Vagina (tissue), 2 donors: ENCODE measurements around the gene TBC1D30. TPM values are rescaled to one million over a fixed set of nuclear protein-coding genes. Genes with fewer than 3 reads are reported as not detected.
"Not testable (repeated sequence)": the region's sequence is repeated elsewhere in the genome, so short reads cannot be mapped to it uniquely, and the experiment has no call there.

Experiments
- DNase-seq, 2 donors: peaks; one replicate each; pipeline ENCODE4 v3.0.0-alpha.2; 2017; ENCODE audit errors: extremely low spot score in 2 of 2
- H3K27ac ChIP-seq: fragments of 200-600 bp; sonication (generic); one replicate; pipeline ENCODE4 v1.5.1; 2019
- H3K27me3 ChIP-seq: fragments of 200-600 bp; sonication (generic); one replicate; pipeline ENCODE4 v1.5.1; 2019
- H3K36me3 ChIP-seq, 2 donors: fragments of 200-600 bp; sonication (generic); one replicate each; pipeline ENCODE4 v1.5.1; 2017 to 2019
- H3K4me1 ChIP-seq: fragments of 200-600 bp; sonication (generic); one replicate; pipeline ENCODE4 v1.5.1; 2019
- H3K4me3 ChIP-seq, 2 donors: fragments of 200-600 bp; sonication (generic); 1 replicate in 1 of 2; 2 replicates in 1 of 2; pipeline ENCODE4 v1.5.1; 2016 to 2019
- H3K9me3 ChIP-seq: fragments of 200-600 bp; sonication (generic); one replicate; pipeline ENCODE4 v1.5.1; 2019
- CTCF ChIP-seq, 3 experiments: fragments of 450-650 bp in 2 of 3; fragments of 200-600 bp in 1 of 3; sonication (generic) in 1 of 3; IDR thresholded peaks; one replicate each; pipeline ENCODE4 v1.5.1; 2017 to 2019; ENCODE audit warnings: antibody characterized with exemption in 3 of 3, mild to moderate bottlenecking in 2 of 3, moderate library complexity in 2 of 3
- POLR2A ChIP-seq, 2 donors: fragments of 450-650 bp; IDR thresholded peaks; one replicate each; pipeline ENCODE4 v1.6.1; 2017; ENCODE audit warnings: antibody characterized with exemption in 2 of 2, mild to moderate bottlenecking in 2 of 2, moderate library complexity in 2 of 2
- POLR2AphosphoS5 ChIP-seq, 2 donors: sonication (generic); formaldehyde crosslinking; IDR thresholded peaks; one replicate each; pipeline ENCODE4 v1.9.0; 2017; ENCODE audit warnings: antibody characterized with exemption in 2 of 2, mild to moderate bottlenecking in 2 of 2, low read depth in 1 of 2; ENCODE audit not compliant: insufficient read depth in 1 of 2
- intact Hi-C: fragments of 100-400 bp; cut with DNase I; formaldehyde crosslinking; loops from one replicate; pipeline ENCODE4 v1.15.1; 2023
- total RNA-seq: library from RNA; depleted of rRNA; stranded (reverse); fragments of >200 nt; gene quantifications from one replicate; pipeline ENCODE4 v1.2.3, GENCODE V29; 2016

The TBC1D30 gene
- total RNA-seq, 1 donor from 2014 or later, result 3.9 TPM

GRCh38 chr12:64798165-64798564, 26.3 kb upstream of the TBC1D30 start:
- Histone ChIP-seq H3K27ac (no peak overlapping the region), H3K27me3 (no peaks in the 10 kb centered on the region), H3K4me3 (no peak overlapping the region), H3K4me1 (no peaks in the 10 kb centered on the region), H3K36me3 (no peaks in the 10 kb centered on the region), H3K9me3 (no peaks in the 10 kb centered on the region)
- intact Hi-C loops, result no loop called here
- TF ChIP-seq CTCF (IDR thresholded peaks at IDR 0.05) (no peak), POLR2AphosphoS5 (IDR thresholded peaks at IDR 0.05; ENCODE audit: insufficient read depth in 1 of 2, low read depth in 1 of 2) (no peak), POLR2A (IDR thresholded peaks at IDR 0.05) (no peak)
- no peak for DNase-seq

- TF ChIP-seq POLR2AphosphoS5 (IDR thresholded peaks at IDR 0.05; ENCODE audit: insufficient read depth in 1 of 2, low read depth in 1 of 2) (no peak), CTCF (IDR thresholded peaks at IDR 0.05) (no peak), POLR2A (IDR thresholded peaks at IDR 0.05) (no peak)
- Histone ChIP-seq H3K36me3 (no peaks in the 10 kb centered on the region), H3K9me3 (no peaks in the 10 kb centered on the region), H3K4me1 (no peaks in the 10 kb centered on the region), H3K27me3 (no peaks in the 10 kb centered on the region), H3K27ac (no peak overlapping the region), H3K4me3 (no peak overlapping the region)
- no peak for DNase-seq
- intact Hi-C loops, result no loop called here
Observed at GRCh38 chr12:64800640-64801039, 23.8 kb upstream of the TBC1D30 start.

- no peaks in the 10 kb centered on the region for H3K36me3 ChIP-seq
- TF ChIP-seq POLR2AphosphoS5 (IDR thresholded peaks at IDR 0.05; ENCODE audit: insufficient read depth in 1 of 2, low read depth in 1 of 2) (no peak), POLR2A (IDR thresholded peaks at IDR 0.05) (no peak), CTCF (IDR thresholded peaks at IDR 0.05) (no peak)
- H3K4me3 ChIP-seq, result no peak overlapping the region
- no peaks in the 10 kb centered on the region for H3K27me3 ChIP-seq
- no peak for DNase-seq
- no peaks in the 10 kb centered on the region for H3K9me3 ChIP-seq
- no peak overlapping the region for H3K27ac ChIP-seq
- no peaks in the 10 kb centered on the region for H3K4me1 ChIP-seq
- intact Hi-C loops, result no loop called here
Observed at GRCh38 chr12:64801381-64801780, 23.1 kb upstream of the TBC1D30 start.

DNA sequence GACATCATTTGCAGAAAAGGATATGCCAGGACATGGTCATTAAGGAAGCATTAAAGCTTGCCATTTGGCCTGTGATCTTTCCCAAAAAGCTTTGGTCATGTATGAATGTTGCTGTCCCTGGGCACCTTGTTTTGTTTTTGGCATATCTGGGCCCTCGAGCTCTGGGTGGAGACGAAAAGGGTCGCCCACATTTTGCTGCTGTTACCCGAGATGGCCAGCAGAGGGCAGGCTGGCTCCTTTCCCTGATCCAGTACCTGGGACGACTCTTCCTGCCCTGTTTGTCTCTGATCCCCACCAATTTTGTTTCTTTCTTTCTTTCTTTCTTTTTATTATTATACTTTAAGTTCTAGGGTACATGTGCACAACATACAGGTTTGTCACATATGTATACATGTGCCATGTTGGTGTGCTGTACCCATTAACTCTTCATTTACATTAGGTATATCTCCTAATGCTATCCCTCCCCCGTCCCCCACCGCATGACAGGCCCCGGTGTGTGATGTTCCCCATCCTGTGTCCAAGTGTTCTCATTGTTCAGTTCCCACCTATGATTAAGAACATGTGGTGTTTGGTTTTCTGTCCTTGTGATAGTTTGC, 22.2 kb upstream of the TBC1D30 start:
- H3K36me3 ChIP-seq, H3K27ac ChIP-seq, intact Hi-C loops, H3K9me3 ChIP-seq, H3K4me1 ChIP-seq, H3K27me3 ChIP-seq, H3K4me3 ChIP-seq: not testable (repeated sequence)
- DNase-seq, result peak in 1 of 2 donors; percentile 46
- TF ChIP-seq CTCF (IDR thresholded peaks at IDR 0.05), result peak; percentile 33 to 51 (median 45)

DNA sequence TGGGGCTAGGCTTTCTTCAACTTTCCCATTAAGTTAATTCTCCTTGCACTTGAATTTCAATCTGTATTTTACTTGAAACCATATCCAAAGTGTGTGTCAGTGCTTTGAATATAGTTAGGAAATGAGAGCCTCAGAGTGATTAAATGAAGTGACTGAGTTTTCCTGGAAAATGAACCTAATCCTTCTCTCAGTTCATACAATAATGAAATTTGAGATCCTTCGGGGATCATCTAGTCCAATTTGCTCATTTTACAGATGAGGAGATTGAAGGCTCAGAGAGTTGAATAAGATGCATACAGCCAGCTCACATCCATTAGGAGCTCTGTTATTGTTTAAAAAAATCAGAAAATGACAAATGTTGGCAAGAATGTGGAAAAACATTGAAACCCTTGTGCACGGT, 18.3 kb upstream of the TBC1D30 start:
- intact Hi-C loops, result no loop called here
- Histone ChIP-seq H3K4me3 (no peak overlapping the region), H3K27me3 (no peaks in the 10 kb centered on the region), H3K36me3 (no peaks in the 10 kb centered on the region), H3K27ac (no peak overlapping the region), H3K4me1 (no peaks in the 10 kb centered on the region), H3K9me3 (no peaks in the 10 kb centered on the region)
- no peak for DNase-seq
- TF ChIP-seq POLR2A (IDR thresholded peaks at IDR 0.05) (no peak), CTCF (IDR thresholded peaks at IDR 0.05) (no peak)
